NT2/D1 (cell line): ENCODE results near the gene KCNJ2.

Experiments
- DNase-seq: peaks from one replicate; pipeline ENCODE4 v3.0.0-alpha.2; 2011; ENCODE audit warnings: low read depth, low spot score
- H3K27me3 ChIP-seq: 2 replicates; pipeline ENCODE4 v1.6.0; 2011; ENCODE audit warnings: mild to moderate bottlenecking; ENCODE audit not compliant: insufficient read length, insufficient read depth
- H3K36me3 ChIP-seq: 2 replicates; pipeline ENCODE4 v1.6.1; 2011; ENCODE audit warnings: mild to moderate bottlenecking, low read length, mixed read lengths; ENCODE audit not compliant: insufficient read depth, insufficient read length
- H3K4me1 ChIP-seq: 2 replicates; pipeline ENCODE4 v1.5.1; 2011; ENCODE audit not compliant: insufficient read depth, insufficient read length
- H3K4me3 ChIP-seq: 2 replicates; pipeline ENCODE4 v1.5.1; 2011; ENCODE audit warnings: low read depth; ENCODE audit not compliant: insufficient read length
- H3K9ac ChIP-seq: 2 replicates; pipeline ENCODE4 v1.6.0; 2011; ENCODE audit warnings: low read depth; ENCODE audit not compliant: insufficient read length
- H3K9me3 ChIP-seq: 2 replicates; pipeline ENCODE4 v1.5.1; 2011; ENCODE audit warnings: mild to moderate bottlenecking, low read length; ENCODE audit not compliant: insufficient read depth
- SUZ12 ChIP-seq: IDR thresholded peaks from 2 replicates; pipeline ENCODE4 v1.6.1; 2011; ENCODE audit not compliant: insufficient read length, insufficient read depth; ENCODE audit errors: extremely low read depth
- YY1 ChIP-seq: IDR thresholded peaks from 2 replicates; pipeline ENCODE4 v1.6.1; 2011; ENCODE audit not compliant: insufficient read length, insufficient read depth
- ZNF274 ChIP-seq: IDR thresholded peaks from 2 replicates; pipeline ENCODE4 v1.6.1; 2011; ENCODE audit warnings: mild to moderate bottlenecking, low read depth, low read length

The KCNJ2 gene

GRCh38 chr17:70204431-70204830 is 35.1 kb downstream of the KCNJ2 start:
- Histone ChIP-seq H3K9ac (no peak overlapping the region), H3K36me3 (no peaks in the 10 kb centered on the region), H3K9me3 (no peaks in the 10 kb centered on the region), H3K4me1 (no peaks in the 10 kb centered on the region), H3K27me3 (no peaks in the 10 kb centered on the region), H3K4me3 (no peak overlapping the region)
- no peak for DNase-seq
- no peak for TF ChIP-seq ZNF274
- TF ChIP-seq SUZ12: no peak
- no peak for TF ChIP-seq YY1

GRCh38 chr17:70205401-70205800 is 36.1 kb downstream of the KCNJ2 start:
- H3K36me3 ChIP-seq: no peaks in the 10 kb centered on the region
- no peak overlapping the region for H3K4me3 ChIP-seq
- no peaks in the 10 kb centered on the region for H3K27me3 ChIP-seq
- no peaks in the 10 kb centered on the region for H3K9me3 ChIP-seq
- TF ChIP-seq ZNF274 (no peak), YY1 (no peak)
- H3K9ac ChIP-seq: no peak overlapping the region
- H3K4me1 ChIP-seq: no peaks in the 10 kb centered on the region
- DNase-seq: no peak

DNA sequence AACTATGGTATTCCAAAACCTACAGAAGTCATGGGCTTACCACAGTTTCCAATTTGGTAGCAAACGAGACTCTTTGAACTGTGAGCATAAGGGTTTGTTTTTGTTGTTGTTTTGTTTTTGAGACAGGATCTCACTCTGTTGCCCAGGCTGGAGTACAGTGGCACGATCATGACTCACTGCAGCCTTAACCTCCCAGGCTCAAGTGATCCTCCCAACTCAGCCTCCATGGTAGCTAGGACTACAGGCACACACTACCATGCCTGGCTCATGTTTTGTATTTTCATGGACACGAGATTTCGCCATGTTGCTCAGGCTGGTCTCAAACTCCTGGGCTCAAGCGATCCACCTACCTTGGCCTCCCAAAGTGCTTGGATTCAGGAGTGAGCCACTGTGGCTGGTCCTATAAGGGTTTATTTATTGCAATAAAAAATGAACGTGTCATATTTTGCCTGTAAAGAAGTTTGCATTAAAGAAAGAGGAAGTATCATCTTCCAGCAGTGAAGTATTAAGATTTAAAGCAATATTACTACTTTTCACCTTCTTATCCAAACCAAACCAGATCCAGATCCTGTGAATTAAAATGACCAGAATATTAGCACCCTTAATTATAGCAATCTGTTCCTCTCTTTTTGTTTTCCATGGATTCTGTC is 37.2 kb downstream of the KCNJ2 start:
- H3K9me3 ChIP-seq: no peaks in the 10 kb centered on the region
- no peaks in the 10 kb centered on the region for H3K27me3 ChIP-seq
- H3K36me3 ChIP-seq: no peaks in the 10 kb centered on the region
- no peak overlapping the region for H3K4me3 ChIP-seq
- H3K9ac ChIP-seq: no peak overlapping the region
- DNase-seq: no peak
- TF ChIP-seq YY1: no peak
- TF ChIP-seq ZNF274: no peak
- TF ChIP-seq SUZ12: no peak
- no peaks in the 10 kb centered on the region for H3K4me1 ChIP-seq

- no peak for DNase-seq
- Histone ChIP-seq H3K9me3 (no peaks in the 10 kb centered on the region), H3K4me1 (no peaks in the 10 kb centered on the region), H3K9ac (no peak overlapping the region), H3K36me3 (no peaks in the 10 kb centered on the region), H3K27me3 (no peaks in the 10 kb centered on the region), H3K4me3 (no peak overlapping the region)
- TF ChIP-seq SUZ12 (no peak), ZNF274 (no peak)
These were observed 37.9 kb downstream of the KCNJ2 start for GRCh38 chr17:70207184-70207583.

GRCh38 chr17:70208080-70208794 is 38.9 kb downstream of the KCNJ2 start:
- Histone ChIP-seq H3K4me1 (no peaks in the 10 kb centered on the region), H3K36me3 (no peaks in the 10 kb centered on the region), H3K9me3 (no peaks in the 10 kb centered on the region), H3K27me3 (no peaks in the 10 kb centered on the region), H3K9ac (no peak overlapping the region), H3K4me3 (no peak overlapping the region)
- TF ChIP-seq SUZ12 (no peak), ZNF274 (no peak)
- DNase-seq: no peak

GRCh38 chr17:70208825-70209555 is 39.7 kb downstream of the KCNJ2 start:
- no peak for DNase-seq
- Histone ChIP-seq H3K9me3 (peaks cover 5% of the 10 kb centered on the region; the same call in 1 of the 2 replicates), H3K4me1 (no peaks in the 10 kb centered on the region), H3K27me3 (no peaks in the 10 kb centered on the region), H3K4me3 (no peak overlapping the region), H3K9ac (no peak overlapping the region), H3K36me3 (no peaks in the 10 kb centered on the region)
- no peak for TF ChIP-seq ZNF274
- no peak for TF ChIP-seq YY1
- TF ChIP-seq SUZ12: no peak

DNA sequence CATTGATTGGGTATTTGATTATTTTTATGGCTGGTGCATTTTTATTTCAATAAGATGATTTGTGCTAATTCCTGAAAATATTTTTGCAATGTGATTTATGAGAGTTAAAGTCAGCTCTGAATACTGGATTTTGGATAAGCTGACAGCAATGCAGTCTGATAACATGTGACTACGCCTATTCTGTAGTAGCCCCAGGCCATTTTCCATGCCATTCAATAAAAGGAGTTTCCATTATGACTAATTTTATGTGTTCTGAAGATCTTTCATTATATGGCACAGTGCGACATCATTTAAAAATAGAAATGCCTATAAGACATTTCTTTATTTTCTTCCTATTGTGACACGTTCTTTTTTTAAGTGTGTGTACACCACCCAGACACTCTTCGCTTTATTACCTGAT is 46.3 kb downstream of the KCNJ2 start:
- no peak for TF ChIP-seq YY1
- TF ChIP-seq ZNF274: no peak
- no peak for TF ChIP-seq SUZ12
- H3K36me3 ChIP-seq: no peaks in the 10 kb centered on the region
- DNase-seq: no peak
- H3K9ac ChIP-seq: no peak overlapping the region
- H3K4me1 ChIP-seq: no peaks in the 10 kb centered on the region
- H3K9me3 ChIP-seq: peaks cover 10% of the 10 kb centered on the region; the same call in 1 of the 2 replicates
- H3K4me3 ChIP-seq: no peak overlapping the region
- H3K27me3 ChIP-seq: no peaks in the 10 kb centered on the region
